GM15510 (cell line): ENCODE results near the gene RNF208.

Source experiments
- POLR2A ChIP-seq: IDR thresholded peaks from 3 replicates; pipeline ENCODE4 v1.6.1; 2011; ENCODE audit warnings: borderline replicate concordance; ENCODE audit not compliant: insufficient read length; ENCODE audit errors: extremely low read depth

RNF208 gene

GRCh38 chr9:137233143-137233980 is 11.3 kb upstream of the RNF208 start:
- TF ChIP-seq POLR2A = no peak

DNA sequence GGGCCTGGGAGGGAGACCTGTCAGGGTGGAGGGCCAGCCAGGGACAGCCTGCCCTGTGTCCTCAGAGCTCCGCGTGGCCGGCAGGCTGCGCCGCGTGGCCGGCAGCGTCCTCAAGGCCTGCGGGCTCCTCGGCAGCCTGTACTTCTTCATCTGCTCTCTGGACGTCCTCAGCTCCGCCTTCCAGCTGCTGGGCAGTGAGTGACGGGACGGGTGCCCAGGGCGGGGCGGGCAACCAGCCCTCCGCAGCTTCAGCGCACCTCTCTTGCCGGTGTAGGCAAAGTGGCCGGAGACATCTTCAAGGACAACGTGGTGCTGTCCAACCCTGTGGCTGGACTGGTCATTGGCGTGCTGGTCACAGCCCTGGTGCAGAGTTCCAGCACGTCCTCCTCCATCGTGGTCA is 10.5 kb upstream of the RNF208 start:
- no peak for TF ChIP-seq POLR2A

- no peak for TF ChIP-seq POLR2A
Measured at GRCh38 chr9:137232101-137232500, 10.1 kb upstream of the RNF208 start.

DNA sequence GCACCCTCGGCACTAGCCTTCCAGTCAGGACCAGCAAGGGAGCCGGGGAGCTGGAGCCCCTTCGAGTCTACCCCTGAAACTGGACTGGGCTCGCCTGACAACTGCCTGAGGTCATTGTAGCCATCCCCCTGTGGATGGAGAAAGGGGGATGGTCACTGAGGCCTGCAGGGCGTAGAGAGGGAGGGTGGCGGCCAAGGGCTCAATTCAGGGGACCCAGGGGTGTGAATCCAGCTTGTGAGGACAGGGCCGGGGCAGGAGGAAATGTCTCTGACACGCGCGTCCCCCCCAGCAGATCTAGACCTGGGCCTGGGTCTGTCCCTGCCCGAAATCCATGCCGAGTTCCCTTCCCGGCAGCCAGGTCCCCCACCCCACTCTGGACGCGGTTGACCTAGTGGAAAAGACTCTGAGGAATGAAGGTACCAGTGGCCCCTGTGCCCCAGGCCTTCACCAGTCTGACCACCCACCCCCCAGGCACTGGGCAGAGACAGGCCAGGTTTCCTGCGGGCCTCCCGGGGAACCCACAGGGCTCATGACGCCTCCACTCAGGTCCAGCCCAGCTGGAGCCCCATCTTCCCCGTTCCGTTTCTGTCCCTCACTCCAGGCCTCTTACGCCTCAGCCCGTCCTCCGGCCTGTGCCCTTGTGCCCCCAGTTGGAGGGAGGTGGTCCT is 9.5 kb upstream of the RNF208 start:
- no peak for TF ChIP-seq POLR2A

DNA sequence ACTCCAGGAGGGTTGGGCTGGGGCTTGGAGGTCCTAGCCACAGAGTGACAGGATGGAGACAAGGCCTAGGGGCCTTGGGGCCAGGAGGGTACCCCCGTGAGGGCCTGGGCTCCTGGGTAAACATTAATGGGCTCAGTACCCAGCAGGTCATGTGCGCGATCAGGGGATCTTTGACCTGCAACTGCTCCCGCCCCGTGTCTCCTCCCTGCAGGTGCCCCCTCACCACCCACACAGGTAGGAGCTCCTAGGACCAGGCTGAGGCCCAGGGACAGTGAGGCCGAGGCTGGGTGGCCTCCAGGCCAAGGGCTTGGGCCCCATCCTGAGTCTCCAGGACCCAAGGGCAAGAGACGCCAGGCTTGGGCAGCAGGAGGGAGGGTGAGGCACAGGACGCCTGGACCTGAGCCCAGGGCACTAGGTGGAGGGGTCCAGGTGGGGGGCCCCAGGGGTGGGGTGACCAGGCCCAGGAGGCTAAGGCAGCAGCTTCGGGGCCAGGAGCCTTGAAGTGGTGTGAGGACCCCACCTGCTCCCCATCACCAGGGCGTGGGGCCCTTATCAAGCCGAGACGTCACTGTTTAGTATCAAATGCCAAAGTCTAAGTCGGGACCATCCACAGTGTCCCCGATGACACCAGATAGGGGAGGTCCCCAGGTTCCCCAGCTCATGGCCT is 8.8 kb upstream of the RNF208 start, which contains the start of gene SLC34A3:
Gene SLC34A3 (plus strand): TSS at position 197 of the 667 bp plus-strand sequence. CDS start 802 bp downstream, outside the sequence.
- no peak for TF ChIP-seq POLR2A

- TF ChIP-seq POLR2A = no peak
Measured at GRCh38 chr9:137229903-137230704, 8.1 kb upstream of the RNF208 start.

DNA sequence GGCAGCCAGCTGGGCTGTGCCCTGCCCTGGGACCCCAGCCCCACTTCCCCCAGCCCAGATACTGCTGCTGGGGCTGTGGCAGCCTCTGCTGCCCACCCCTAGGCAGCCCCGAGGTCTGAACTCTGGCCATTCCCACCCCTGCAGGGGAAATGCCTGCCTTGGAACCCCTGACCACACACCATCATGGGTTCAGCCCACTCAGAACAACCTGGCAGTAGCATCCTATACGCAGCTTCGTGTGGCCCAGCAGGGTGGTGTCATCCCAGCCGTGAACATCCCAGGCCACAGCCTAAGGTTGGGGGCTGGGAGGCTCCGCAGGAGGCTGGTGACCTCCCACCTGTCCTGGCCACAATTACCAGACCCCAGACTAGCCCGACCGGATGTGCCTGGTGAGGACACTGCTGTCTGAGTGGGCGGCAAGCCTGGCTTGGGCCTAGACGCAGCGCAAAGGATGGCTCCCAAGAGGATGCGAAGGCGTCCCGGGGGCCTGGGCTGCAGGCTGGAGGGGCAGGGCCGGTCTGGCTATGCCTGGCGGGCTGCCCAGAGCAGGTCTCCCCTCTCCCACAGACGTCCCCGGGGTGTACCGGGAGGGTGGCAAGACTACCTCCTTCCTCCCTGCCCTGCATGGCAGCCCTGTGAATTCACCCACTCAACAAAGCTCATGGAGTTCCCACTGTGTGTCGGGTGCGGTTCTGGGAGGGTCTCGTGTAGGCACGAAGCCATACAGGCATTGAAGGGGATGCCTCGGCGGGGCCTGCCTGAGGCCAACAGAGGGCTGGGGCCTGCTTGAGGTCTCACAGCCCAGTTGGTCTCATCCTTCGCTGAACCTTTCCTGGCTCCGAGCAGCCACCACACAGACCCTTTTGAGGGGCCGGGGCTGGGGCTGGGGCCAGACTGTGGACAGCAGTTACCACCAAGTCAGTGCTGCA is 7.2 kb upstream of the RNF208 start:
- no peak for TF ChIP-seq POLR2A

GRCh38 chr9:137228506-137228967 is 6.5 kb upstream of the RNF208 start:
- TF ChIP-seq POLR2A = no peak

- no peak for TF ChIP-seq POLR2A
Measured at GRCh38 chr9:137227853-137228505, 5.9 kb upstream of the RNF208 start.

GRCh38 chr9:137227054-137227852 is 5.2 kb upstream of the RNF208 start, which contains the start of gene RNF224:
RNF224 (plus strand) TSS chr9:137227502; CDS start chr9:137228336, 834 bp downstream.
- no peak for TF ChIP-seq POLR2A

DNA sequence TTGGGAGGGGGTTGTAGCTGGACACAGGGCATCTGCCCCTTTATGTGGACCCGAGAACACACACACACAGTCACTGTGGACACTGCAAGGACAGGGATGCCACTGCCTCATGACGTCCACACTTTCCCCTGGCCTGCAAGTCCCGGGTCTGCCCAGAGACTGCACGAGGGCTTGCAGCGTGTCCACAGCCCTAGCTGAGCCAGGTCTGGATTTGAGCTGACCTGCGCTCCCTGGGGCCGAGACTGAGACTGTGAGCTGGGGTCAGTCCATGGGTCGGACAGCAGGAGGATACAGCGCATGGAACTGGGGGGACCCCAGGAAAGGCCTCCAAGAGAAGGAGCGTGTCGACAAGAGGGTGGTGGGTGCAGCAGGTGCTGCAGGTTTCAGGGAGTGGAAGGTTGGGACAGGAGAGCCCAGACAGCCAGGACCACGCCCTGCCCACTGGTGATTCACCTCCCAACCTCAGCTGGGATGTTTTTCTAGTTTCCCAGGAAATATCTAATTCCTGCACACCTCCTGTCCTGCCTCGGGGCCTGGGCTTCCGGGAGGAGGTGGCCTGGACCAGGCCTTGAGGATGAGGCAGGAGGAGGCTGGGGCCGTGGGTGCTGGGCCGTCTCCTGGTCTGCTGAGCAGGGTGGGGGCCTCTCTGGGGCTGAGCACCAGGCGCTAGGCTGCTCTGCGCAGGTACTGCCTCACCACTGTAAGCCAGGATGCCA is 4.5 kb upstream of the RNF208 start:
- no peak for TF ChIP-seq POLR2A
